ENCODE results near the gene CSH2. TPM values are rescaled to one million over a fixed set of nuclear protein-coding genes. Genes with fewer than 3 reads are reported as not detected.

CSH2 gene
- total and polyA plus RNA-seq, 2 of the 13 experiments (the other 11 are each of a cell fraction or from before 2014, with no cell fraction given), result not detected

DNA sequence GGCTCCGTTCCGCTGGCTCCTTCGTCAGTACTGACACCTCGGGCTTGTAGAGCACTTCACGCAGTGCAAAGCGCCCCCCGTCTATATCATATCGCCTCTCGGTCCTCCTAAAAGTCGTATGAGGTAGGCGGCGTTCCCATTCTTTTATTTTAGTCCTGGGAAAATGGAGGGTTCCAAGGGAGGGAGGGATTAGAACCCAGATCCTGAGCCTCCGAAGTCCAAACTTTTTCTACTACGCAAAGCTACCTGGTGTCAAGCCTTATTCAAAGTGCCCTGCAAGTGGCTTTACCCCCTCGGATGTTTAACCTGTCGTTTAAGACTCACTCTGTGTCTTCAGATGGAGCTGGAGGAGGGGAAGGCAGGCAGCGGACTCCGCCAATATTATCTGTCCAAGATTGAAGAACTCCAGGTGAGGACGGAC lies 45.7 kb downstream of the CSH2 start (continued):
- TF ChIP-seq, protein P1, sequence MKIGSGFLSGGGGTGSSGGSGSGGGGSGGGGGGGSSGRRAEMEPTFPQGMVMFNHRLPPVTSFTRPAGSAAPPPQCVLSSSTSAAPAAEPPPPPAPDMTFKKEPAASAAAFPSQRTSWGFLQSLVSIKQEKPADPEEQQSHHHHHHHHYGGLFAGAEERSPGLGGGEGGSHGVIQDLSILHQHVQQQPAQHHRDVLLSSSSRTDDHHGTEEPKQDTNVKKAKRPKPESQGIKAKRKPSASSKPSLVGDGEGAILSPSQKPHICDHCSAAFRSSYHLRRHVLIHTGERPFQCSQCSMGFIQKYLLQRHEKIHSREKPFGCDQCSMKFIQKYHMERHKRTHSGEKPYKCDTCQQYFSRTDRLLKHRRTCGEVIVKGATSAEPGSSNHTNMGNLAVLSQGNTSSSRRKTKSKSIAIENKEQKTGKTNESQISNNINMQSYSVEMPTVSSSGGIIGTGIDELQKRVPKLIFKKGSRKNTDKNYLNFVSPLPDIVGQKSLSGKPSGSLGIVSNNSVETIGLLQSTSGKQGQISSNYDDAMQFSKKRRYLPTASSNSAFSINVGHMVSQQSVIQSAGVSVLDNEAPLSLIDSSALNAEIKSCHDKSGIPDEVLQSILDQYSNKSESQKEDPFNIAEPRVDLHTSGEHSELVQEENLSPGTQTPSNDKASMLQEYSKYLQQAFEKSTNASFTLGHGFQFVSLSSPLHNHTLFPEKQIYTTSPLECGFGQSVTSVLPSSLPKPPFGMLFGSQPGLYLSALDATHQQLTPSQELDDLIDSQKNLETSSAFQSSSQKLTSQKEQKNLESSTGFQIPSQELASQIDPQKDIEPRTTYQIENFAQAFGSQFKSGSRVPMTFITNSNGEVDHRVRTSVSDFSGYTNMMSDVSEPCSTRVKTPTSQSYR (CRISPR knock-in tag; IDR thresholded peaks at IDR 0.05; ENCODE audit: borderline replicate concordance), result no peak
- TF ChIP-seq, protein P2, sequence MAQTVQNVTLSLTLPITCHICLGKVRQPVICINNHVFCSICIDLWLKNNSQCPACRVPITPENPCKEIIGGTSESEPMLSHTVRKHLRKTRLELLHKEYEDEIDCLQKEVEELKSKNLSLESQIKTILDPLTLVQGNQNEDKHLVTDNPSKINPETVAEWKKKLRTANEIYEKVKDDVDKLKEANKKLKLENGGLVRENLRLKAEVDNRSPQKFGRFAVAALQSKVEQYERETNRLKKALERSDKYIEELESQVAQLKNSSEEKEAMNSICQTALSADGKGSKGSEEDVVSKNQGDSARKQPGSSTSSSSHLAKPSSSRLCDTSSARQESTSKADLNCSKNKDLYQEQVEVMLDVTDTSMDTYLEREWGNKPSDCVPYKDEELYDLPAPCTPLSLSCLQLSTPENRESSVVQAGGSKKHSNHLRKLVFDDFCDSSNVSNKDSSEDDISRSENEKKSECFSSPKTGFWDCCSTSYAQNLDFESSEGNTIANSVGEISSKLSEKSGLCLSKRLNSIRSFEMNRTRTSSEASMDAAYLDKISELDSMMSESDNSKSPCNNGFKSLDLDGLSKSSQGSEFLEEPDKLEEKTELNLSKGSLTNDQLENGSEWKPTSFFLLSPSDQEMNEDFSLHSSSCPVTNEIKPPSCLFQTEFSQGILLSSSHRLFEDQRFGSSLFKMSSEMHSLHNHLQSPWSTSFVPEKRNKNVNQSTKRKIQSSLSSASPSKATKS (CRISPR knock-in tag; IDR thresholded peaks at IDR 0.05), result no peak
- TF ChIP-seq ZNF367 (CRISPR knock-in tag; IDR thresholded peaks at IDR 0.05; ENCODE audit: borderline replicate concordance), result no peak
- TF ChIP-seq, protein P3, sequence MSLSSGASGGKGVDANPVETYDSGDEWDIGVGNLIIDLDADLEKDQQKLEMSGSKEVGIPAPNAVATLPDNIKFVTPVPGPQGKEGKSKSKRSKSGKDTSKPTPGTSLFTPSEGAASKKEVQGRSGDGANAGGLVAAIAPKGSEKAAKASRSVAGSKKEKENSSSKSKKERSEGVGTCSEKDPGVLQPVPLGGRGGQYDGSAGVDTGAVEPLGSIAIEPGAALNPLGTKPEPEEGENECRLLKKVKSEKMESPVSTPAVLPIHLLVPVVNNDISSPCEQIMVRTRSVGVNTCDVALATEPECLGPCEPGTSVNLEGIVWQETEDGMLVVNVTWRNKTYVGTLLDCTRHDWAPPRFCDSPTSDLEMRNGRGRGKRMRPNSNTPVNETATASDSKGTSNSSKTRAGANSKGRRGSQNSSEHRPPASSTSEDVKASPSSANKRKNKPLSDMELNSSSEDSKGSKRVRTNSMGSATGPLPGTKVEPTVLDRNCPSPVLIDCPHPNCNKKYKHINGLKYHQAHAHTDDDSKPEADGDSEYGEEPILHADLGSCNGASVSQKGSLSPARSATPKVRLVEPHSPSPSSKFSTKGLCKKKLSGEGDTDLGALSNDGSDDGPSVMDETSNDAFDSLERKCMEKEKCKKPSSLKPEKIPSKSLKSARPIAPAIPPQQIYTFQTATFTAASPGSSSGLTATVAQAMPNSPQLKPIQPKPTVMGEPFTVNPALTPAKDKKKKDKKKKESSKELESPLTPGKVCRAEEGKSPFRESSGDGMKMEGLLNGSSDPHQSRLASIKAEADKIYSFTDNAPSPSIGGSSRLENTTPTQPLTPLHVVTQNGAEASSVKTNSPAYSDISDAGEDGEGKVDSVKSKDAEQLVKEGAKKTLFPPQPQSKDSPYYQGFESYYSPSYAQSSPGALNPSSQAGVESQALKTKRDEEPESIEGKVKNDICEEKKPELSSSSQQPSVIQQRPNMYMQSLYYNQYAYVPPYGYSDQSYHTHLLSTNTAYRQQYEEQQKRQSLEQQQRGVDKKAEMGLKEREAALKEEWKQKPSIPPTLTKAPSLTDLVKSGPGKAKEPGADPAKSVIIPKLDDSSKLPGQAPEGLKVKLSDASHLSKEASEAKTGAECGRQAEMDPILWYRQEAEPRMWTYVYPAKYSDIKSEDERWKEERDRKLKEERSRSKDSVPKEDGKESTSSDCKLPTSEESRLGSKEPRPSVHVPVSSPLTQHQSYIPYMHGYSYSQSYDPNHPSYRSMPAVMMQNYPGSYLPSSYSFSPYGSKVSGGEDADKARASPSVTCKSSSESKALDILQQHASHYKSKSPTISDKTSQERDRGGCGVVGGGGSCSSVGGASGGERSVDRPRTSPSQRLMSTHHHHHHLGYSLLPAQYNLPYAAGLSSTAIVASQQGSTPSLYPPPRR (CRISPR knock-in tag; IDR thresholded peaks at IDR 0.05; ENCODE audit: borderline replicate concordance), result no peak
- TF ChIP-seq NR1H2 (CRISPR knock-in tag; IDR thresholded peaks at IDR 0.05; ENCODE audit: borderline replicate concordance, low read depth), result no peak
- no peak for TF ChIP-seq SSRP1 (CRISPR knock-in tag; IDR thresholded peaks at IDR 0.05)
- TF ChIP-seq, protein P4, sequence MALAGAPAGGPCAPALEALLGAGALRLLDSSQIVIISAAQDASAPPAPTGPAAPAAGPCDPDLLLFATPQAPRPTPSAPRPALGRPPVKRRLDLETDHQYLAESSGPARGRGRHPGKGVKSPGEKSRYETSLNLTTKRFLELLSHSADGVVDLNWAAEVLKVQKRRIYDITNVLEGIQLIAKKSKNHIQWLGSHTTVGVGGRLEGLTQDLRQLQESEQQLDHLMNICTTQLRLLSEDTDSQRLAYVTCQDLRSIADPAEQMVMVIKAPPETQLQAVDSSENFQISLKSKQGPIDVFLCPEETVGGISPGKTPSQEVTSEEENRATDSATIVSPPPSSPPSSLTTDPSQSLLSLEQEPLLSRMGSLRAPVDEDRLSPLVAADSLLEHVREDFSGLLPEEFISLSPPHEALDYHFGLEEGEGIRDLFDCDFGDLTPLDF (CRISPR knock-in tag; IDR thresholded peaks at IDR 0.05), result no peak; the same call in 1 of the 2 replicates
- no peak for TF ChIP-seq BHLHE40 (IDR thresholded peaks at IDR 0.05; ENCODE audit: low read length)
- no peak; the same call in 1 of the 2 replicates for TF ChIP-seq ZNF343 (CRISPR knock-in tag; IDR thresholded peaks at IDR 0.05)
- no peak for TF ChIP-seq TSC22D2 (CRISPR knock-in tag; IDR thresholded peaks at IDR 0.05; ENCODE audit: borderline replicate concordance)
- TF ChIP-seq SP2 (CRISPR knock-in tag; IDR thresholded peaks at IDR 0.05), result no peak
- no peak for TF ChIP-seq NFKBIZ (CRISPR knock-in tag; IDR thresholded peaks at IDR 0.05)
- TF ChIP-seq MAFF (IDR thresholded peaks at IDR 0.05; ENCODE audit: low read depth, low read length), result no peak
- no peak for TF ChIP-seq POLR2AphosphoS5 (IDR thresholded peaks at IDR 0.05; ENCODE audit: low read depth, low read length)
- no peak for TF ChIP-seq GTF2F1 (IDR thresholded peaks at IDR 0.05; ENCODE audit: low read length)
- TF ChIP-seq ZSCAN12 (CRISPR knock-in tag; IDR thresholded peaks at IDR 0.05), result no peak
- TF ChIP-seq, protein P5, sequence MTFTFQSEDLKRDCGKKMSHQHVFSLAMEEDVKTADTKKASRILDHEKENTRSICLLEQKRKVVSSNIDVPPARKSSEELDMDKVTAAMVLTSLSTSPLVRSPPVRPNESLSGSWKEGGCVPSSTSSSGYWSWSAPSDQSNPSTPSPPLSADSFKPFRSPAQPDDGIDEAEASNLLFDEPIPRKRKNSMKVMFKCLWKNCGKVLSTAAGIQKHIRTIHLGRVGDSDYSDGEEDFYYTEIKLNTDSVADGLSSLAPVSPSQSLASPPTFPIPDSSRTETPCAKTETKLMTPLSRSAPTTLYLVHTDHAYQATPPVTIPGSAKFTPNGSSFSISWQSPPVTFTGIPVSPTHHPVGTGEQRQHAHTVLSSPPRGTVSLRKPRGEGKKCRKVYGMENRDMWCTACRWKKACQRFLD (CRISPR knock-in tag; IDR thresholded peaks at IDR 0.05; ENCODE audit: borderline replicate concordance), result no peak
- no peak for TF ChIP-seq SPEN (CRISPR knock-in tag; IDR thresholded peaks at IDR 0.05; ENCODE audit: low read depth)
- no peak for TF ChIP-seq ZNF501 (CRISPR knock-in tag; IDR thresholded peaks at IDR 0.05)
